Vagina (tissue), 2 donors: Measurements from ENCODE around the gene RPS6KA2.

Experiments used
- POLR2A ChIP-seq, 2 donors: fragments of 450-650 bp; IDR thresholded peaks; one replicate each; pipeline ENCODE4 v1.6.1; 2017; ENCODE audit warnings: antibody characterized with exemption in 2 of 2, mild to moderate bottlenecking in 2 of 2, moderate library complexity in 2 of 2
- POLR2AphosphoS5 ChIP-seq, 2 donors: sonication (generic); formaldehyde crosslinking; IDR thresholded peaks; one replicate each; pipeline ENCODE4 v1.9.0; 2017; ENCODE audit warnings: antibody characterized with exemption in 2 of 2, mild to moderate bottlenecking in 2 of 2, low read depth in 1 of 2; ENCODE audit not compliant: insufficient read depth in 1 of 2
- TF ChIP-seq, protein P1 (sequence below), 3 experiments: fragments of 450-650 bp in 2 of 3; fragments of 200-600 bp in 1 of 3; sonication (generic) in 1 of 3; IDR thresholded peaks; one replicate each; pipeline ENCODE4 v1.5.1; 2017 to 2019; ENCODE audit warnings: antibody characterized with exemption in 3 of 3, mild to moderate bottlenecking in 2 of 3, moderate library complexity in 2 of 3

- TF ChIP-seq, protein P1, sequence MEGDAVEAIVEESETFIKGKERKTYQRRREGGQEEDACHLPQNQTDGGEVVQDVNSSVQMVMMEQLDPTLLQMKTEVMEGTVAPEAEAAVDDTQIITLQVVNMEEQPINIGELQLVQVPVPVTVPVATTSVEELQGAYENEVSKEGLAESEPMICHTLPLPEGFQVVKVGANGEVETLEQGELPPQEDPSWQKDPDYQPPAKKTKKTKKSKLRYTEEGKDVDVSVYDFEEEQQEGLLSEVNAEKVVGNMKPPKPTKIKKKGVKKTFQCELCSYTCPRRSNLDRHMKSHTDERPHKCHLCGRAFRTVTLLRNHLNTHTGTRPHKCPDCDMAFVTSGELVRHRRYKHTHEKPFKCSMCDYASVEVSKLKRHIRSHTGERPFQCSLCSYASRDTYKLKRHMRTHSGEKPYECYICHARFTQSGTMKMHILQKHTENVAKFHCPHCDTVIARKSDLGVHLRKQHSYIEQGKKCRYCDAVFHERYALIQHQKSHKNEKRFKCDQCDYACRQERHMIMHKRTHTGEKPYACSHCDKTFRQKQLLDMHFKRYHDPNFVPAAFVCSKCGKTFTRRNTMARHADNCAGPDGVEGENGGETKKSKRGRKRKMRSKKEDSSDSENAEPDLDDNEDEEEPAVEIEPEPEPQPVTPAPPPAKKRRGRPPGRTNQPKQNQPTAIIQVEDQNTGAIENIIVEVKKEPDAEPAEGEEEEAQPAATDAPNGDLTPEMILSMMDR (IDR thresholded peaks at IDR 0.05): no peak
- TF ChIP-seq POLR2A (IDR thresholded peaks at IDR 0.05) (no peak), POLR2AphosphoS5 (IDR thresholded peaks at IDR 0.05; ENCODE audit: insufficient read depth in 1 of 2, low read depth in 1 of 2) (no peak)
These were observed 9.9 kb upstream of the RPS6KA2 start for GRCh38 chr6:166636934-166637333.
